ENCODE measurements around the gene BYSL. TPM values are rescaled to one million over a fixed set of nuclear protein-coding genes. Genes with fewer than 3 reads are reported as not detected.
"Not testable (repeated sequence)": the region's sequence is repeated elsewhere in the genome, so short reads cannot be mapped to it uniquely, and the experiment has no call there.

The BYSL gene
- total RNA-seq, 2 donors from 2014 or later: 48.3 to 73.9 TPM

- Mint-ChIP-seq H3K27ac (peak overlapping the region; percentile 88 to 95), H3K4me1 (ENCODE audit: low read depth in 2 of 2) (peaks cover 50 to 55% of the 10 kb centered on the region in 2 donors), H3K27me3 (no peaks in the 10 kb centered on the region), H3K9me3 (no peaks in the 10 kb centered on the region), H3K4me3 (peak overlapping the region; percentile 97), H3K36me3 (peaks cover 21% of the 10 kb centered on the region)
- ATAC-seq (peak; percentile 8 to 21), DNase-seq (ENCODE audit: low spot score) (peak; percentile 77)
These were observed 19.5 kb downstream of the BYSL start for GRCh38 chr6:41940759-41941279.

DNA sequence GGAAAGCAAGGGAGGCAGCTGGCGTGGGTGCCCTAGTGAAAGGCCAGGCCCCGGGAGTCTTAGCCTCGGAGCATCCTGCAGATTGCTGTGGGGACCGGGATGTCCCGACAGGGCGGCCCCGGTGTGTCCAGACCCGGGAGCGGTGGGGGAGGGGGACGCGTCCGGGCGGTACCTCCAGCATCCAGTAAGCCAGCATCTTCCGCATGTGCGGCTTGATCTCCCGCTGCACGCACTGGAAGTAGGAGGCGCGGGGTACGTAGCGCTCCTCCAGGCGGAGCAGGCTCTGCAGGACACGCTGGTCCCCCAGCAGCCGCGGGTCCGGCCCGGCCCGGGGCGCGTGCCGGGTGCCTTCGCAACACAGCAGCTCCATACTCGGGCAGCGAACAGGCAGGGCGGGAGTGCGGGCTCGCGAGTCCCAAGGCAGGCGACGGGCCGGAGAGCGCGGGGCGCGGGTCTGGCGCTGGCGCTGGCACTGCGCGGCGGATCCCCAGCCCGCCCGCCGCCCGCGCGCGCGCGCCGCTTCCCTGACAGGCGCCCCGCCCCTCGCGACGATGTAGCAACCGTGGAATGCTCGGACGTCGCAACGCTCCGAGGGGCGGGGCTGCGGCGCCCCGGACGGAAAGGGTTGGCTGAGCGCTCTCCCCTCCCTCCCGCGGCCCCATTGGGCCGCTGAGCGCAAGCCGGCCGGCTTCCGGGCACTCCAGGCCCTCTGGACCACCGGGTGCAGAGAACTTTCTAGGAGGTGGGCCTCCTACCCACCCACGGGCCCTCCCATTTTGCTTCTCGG lies 20.2 kb downstream of the BYSL start, which contains the start of gene CCND3:
CCND3 (minus strand) TSS at position 529 of the 787 bp plus-strand sequence; CDS start at position 370, 159 bp downstream.
- H3K4me3 Mint-ChIP-seq: peak within 1 kb of the TSS; percentile 97
- H3K36me3 Mint-ChIP-seq: peaks cover 18% of the 10 kb centered on the region
- ATAC-seq (peak; percentile 89 to 92), DNase-seq (ENCODE audit: low spot score) (peak; percentile 96)
- no peaks in the 10 kb centered on the region for H3K27me3 Mint-ChIP-seq
- H3K27ac Mint-ChIP-seq: peak within 1 kb of the TSS; percentile 88 to 96
- peaks cover 48% of the 10 kb centered on the region in 2 donors for H3K4me1 Mint-ChIP-seq (ENCODE audit: low read depth in 2 of 2)
- H3K9me3 Mint-ChIP-seq: no peaks in the 10 kb centered on the region

DNA sequence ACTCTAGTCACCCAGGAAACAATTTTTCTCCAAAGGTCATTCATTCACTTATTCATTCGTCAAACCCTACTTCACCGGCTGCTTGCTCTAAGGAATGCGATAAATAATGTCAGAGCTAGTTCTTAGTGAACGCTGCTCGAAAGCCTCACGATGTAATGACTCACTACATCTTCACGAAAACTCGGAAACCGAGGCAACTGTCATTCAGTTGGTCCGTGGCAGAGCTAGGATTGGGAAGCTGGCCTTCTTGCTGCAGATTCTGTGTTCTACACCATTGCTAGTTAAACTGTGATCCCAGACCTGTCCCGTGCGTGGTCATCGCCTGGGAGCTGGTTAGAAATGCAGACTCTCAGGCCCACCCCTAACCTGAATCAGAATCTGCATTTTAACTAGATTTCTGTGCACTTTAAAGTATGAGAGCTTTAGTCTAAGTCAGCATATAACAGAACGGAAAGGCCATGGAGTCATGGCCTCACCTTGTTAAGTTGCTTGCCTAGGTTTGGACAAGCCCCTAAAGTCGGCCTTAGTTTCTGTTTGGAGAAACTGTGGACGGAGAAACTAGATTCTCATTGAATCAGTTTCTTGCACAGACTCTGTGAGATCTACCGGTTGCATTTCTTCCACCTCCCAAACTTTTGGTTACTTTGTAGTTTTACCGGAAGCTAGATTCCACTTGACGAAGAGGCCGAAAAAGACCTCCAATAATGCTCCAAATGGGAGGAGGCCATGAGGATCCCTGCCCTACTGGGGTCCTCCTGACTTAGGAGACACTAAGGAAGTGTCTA lies 21.0 kb downstream of the BYSL start:
- peak; percentile 2 to 25 for ATAC-seq
- DNase-seq (ENCODE audit: low spot score): no peak
- peak overlapping the region; percentile 97 for H3K4me3 Mint-ChIP-seq
- no peaks in the 10 kb centered on the region for H3K9me3 Mint-ChIP-seq
- peaks cover 16% of the 10 kb centered on the region for H3K36me3 Mint-ChIP-seq
- peak overlapping the region; percentile 88 to 96 for H3K27ac Mint-ChIP-seq
- no peaks in the 10 kb centered on the region for H3K27me3 Mint-ChIP-seq
- H3K4me1 Mint-ChIP-seq (ENCODE audit: low read depth in 2 of 2): peaks cover 42 to 43% of the 10 kb centered on the region in 2 donors

DNA sequence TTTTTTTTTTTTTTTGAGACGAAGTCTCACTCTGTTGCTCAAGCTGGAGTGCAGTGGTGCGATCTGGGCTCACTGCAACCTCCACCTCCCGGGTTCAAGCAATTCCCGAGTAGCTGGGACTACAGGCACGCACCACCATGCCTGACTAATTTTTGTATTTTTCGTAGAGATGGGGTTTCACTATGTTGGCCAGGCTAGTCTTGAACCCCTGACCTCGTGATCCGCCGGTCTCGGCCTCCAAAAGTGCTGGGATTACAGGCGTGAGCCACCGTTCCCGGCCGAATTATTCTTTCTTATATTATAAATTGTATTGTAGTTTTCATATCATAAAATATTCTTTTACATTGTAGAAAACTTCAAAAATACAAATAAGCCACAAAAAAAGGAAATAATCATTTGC lies 21.6 kb downstream of the BYSL start:
- peaks cover 42 to 44% of the 10 kb centered on the region in 2 donors for H3K4me1 Mint-ChIP-seq (ENCODE audit: low read depth in 2 of 2)
- DNase-seq (ENCODE audit: low spot score); ATAC-seq; H3K9me3 Mint-ChIP-seq; H3K27me3 Mint-ChIP-seq: not testable (repeated sequence)
- H3K4me3 Mint-ChIP-seq: peak overlapping the region; percentile 97
- peaks cover 16% of the 10 kb centered on the region for H3K36me3 Mint-ChIP-seq
- H3K27ac Mint-ChIP-seq: peak overlapping the region; percentile 88 to 96

DNA sequence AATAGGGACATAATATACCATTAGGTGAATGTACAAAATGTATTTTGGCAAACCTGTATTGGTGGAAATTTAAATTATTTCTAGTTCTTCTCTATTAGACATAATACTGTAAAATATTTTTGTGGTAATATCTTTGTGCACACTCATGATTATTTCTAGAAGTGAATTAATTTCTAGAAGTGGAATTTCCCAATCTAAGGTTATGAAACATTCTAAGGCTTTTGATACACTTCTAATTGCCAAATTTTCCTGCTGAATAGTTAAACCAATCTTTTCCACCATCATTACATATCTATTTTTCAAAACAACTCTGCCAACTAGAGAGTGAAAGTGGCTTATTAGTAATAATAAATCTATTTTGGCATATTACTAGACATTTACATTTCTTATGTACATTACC lies 22.2 kb downstream of the BYSL start:
- H3K4me1 Mint-ChIP-seq (ENCODE audit: low read depth in 2 of 2): peaks cover 41 to 43% of the 10 kb centered on the region in 2 donors
- no peaks in the 10 kb centered on the region for H3K27me3 Mint-ChIP-seq

GRCh38 chr6:41947581-41948220 lies 26.4 kb downstream of the BYSL start:
- H3K9me3 Mint-ChIP-seq: no peaks in the 10 kb centered on the region
- H3K27me3 Mint-ChIP-seq: no peaks in the 10 kb centered on the region
- ATAC-seq: no peak
- peaks cover 23 to 26% of the 10 kb centered on the region in 2 donors for H3K4me1 Mint-ChIP-seq (ENCODE audit: low read depth in 2 of 2)
- peak overlapping the region; percentile 36 to 76 for H3K27ac Mint-ChIP-seq
- H3K36me3 Mint-ChIP-seq: no peaks in the 10 kb centered on the region
- H3K4me3 Mint-ChIP-seq: no peak overlapping the region
- no peak for DNase-seq (ENCODE audit: low spot score)

More for the DNA sequence above, 22.2 kb downstream of the BYSL start:
- Mint-ChIP-seq H3K36me3 (peaks cover 16% of the 10 kb centered on the region), H3K27ac (peak overlapping the region in 1 of 2 donors; percentile 43), H3K4me3 (no peak overlapping the region), H3K9me3 (no peaks in the 10 kb centered on the region)
- DNase-seq (ENCODE audit: low spot score): no peak
- no peak for ATAC-seq

DNA sequence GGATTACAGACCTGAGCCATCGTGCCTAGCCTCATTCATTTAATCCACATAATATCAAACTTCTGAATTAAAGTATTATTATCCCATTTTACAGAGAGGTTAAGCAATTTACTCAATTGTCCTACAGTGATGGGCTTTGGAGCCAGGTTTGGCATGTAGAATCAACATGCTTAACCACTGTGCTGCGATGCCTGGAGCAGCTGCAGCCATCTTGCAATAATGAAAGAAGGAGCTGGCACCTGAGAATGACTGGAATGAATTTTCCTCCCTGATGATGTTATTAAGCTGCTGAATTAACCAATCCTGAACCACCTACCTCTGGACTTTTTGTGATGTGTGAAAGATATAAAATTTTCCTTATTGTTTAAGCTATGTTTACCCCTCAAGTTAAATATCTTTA lies 33.4 kb downstream of the BYSL start:
- Mint-ChIP-seq H3K9me3 (no peaks in the 10 kb centered on the region), H3K36me3 (peaks cover 6% of the 10 kb centered on the region), H3K27me3 (no peaks in the 10 kb centered on the region), H3K4me1 (ENCODE audit: low read depth in 2 of 2) (peaks cover 35 to 62% of the 10 kb centered on the region in 2 donors), H3K4me3 (no peak overlapping the region), H3K27ac (peak overlapping the region; percentile 36 to 71)
- ATAC-seq (no peak), DNase-seq (ENCODE audit: low spot score) (no peak)

- Mint-ChIP-seq H3K36me3 (peaks cover 6% of the 10 kb centered on the region), H3K4me3 (no peak overlapping the region), H3K9me3 (no peaks in the 10 kb centered on the region), H3K4me1 (ENCODE audit: low read depth in 2 of 2) (peaks cover 35 to 64% of the 10 kb centered on the region in 2 donors), H3K27me3 (no peaks in the 10 kb centered on the region), H3K27ac (peak overlapping the region; percentile 36 to 71)
- ATAC-seq (no peak), DNase-seq (ENCODE audit: low spot score) (no peak)
These were observed 34.1 kb downstream of the BYSL start for GRCh38 chr6:41955412-41955811.

DNA sequence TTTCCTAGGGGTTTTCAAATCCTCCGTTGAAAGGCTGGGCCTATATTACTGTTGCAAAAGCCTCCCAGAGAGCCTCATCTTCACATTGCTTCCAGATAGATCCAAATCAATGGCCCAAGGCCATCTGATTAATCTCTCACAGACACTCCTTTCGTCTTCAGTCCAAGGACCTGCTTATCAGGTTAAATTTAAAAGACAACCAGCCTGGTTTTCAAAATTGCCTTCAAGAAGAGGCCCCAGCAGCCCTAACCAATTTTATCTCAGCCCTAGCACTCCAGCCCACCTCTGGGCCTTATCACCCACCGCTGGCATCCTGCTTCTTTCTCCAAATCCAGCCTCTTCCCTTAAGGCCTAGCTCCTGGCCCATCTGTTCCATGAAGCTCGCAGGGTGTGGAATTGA lies 35.8 kb downstream of the BYSL start:
- no peak for DNase-seq (ENCODE audit: low spot score)
- Mint-ChIP-seq H3K9me3 (no peaks in the 10 kb centered on the region), H3K36me3 (peaks cover 6% of the 10 kb centered on the region), H3K27me3 (no peaks in the 10 kb centered on the region), H3K27ac (peak overlapping the region; percentile 90 to 94), H3K4me3 (no peak overlapping the region), H3K4me1 (ENCODE audit: low read depth in 2 of 2) (peaks cover 46 to 76% of the 10 kb centered on the region in 2 donors)
- ATAC-seq: no peak

- Mint-ChIP-seq H3K9me3 (no peaks in the 10 kb centered on the region), H3K4me1 (ENCODE audit: low read depth in 2 of 2) (peaks cover 47 to 71% of the 10 kb centered on the region in 2 donors), H3K27ac (peak overlapping the region; percentile 90 to 94), H3K36me3 (peaks cover 6% of the 10 kb centered on the region), H3K27me3 (no peaks in the 10 kb centered on the region), H3K4me3 (peak overlapping the region; percentile 76)
- DNase-seq (ENCODE audit: low spot score) (no peak), ATAC-seq (peak; percentile 67 to 75)
These were observed 36.9 kb downstream of the BYSL start for GRCh38 chr6:41958022-41958856.

DNA sequence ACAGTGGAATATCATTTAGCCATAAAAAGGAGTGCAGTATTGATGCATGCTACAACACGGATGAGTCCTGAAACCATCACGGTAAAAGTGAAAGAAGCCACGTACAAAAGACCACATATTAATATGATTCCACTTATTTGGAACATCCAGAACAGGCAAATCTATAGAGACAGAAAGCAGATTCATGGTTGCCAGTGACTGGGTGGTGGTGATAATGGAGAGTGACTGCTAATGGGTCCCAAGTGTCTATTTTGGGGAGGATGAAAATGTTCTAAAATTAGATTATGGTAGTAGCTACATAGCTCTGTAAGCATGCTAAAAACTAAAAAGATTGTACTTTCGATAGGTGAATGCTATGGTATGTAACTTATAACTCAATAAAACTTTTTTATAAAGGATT lies 38.7 kb downstream of the BYSL start:
- H3K27me3 Mint-ChIP-seq: no peaks in the 10 kb centered on the region
- DNase-seq (ENCODE audit: low spot score): no peak
- no peaks in the 10 kb centered on the region for H3K9me3 Mint-ChIP-seq
- no peak for ATAC-seq
- peaks cover 48 to 75% of the 10 kb centered on the region in 2 donors for H3K4me1 Mint-ChIP-seq (ENCODE audit: low read depth in 2 of 2)
- H3K27ac Mint-ChIP-seq: peak overlapping the region; percentile 90 to 94
- peak overlapping the region; percentile 82 for H3K4me3 Mint-ChIP-seq
- peaks cover 6% of the 10 kb centered on the region for H3K36me3 Mint-ChIP-seq

GRCh38 chr6:41963371-41963770 lies 42.1 kb downstream of the BYSL start:
- ATAC-seq (no peak), DNase-seq (ENCODE audit: low spot score) (no peak)
- peak overlapping the region; percentile 42 for H3K4me3 Mint-ChIP-seq
- H3K27me3 Mint-ChIP-seq: no peaks in the 10 kb centered on the region
- H3K9me3 Mint-ChIP-seq: no peaks in the 10 kb centered on the region
- peaks cover 6% of the 10 kb centered on the region for H3K36me3 Mint-ChIP-seq
- peaks cover 54 to 67% of the 10 kb centered on the region in 2 donors for H3K4me1 Mint-ChIP-seq (ENCODE audit: low read depth in 2 of 2)
- peak overlapping the region; percentile 0 to 33 for H3K27ac Mint-ChIP-seq
